HG02610 (cell line): ENCODE measurements around the gene TBC1D9B.
"Not testable (repeated sequence)": the region's sequence is repeated elsewhere in the genome, so short reads cannot be mapped to it uniquely, and the experiment has no call there.

Source experiments
- ATAC-seq: cut with Tn5 transposase; IDR thresholded peaks from one replicate; pipeline ENCODE4 v1.9.1; 2021; ENCODE audit warnings: mild to moderate bottlenecking, moderate library complexity; ENCODE audit not compliant: unreplicated experiment

TBC1D9B gene

DNA sequence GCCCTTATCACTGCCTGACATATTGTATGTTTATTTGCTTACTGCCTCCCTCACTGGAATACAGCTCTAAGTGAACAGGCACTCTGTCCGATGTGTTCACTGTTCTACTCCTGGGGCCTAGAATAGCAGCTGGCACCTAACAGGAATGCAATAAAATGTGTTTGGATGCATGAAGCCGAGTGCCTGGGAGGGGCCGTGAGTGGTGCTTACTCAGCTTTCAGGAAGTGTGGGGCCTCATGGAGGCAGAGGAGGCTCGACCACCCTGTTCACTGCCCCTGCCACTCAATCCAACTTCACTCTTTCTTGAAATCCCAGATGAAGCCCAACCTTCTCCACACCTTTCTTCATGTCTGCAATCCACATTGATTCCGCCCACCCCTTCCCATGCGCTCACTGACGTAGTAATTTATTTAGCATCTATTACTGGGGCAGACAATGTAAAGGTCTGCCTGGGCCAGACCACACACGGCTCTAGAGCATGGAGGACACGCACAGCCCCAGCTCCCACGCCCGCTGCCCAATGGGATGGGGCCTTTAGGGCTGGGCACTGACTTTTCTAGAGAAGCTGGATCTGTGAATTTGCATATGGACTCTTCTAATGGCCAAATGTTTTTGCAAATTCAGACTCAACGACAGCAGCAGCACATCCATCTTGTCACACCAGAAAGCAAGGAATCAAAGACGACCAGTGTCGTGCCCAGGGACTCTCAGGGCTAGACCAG lies 21.3 kb downstream of the TBC1D9B start:
- no peak for ATAC-seq

DNA sequence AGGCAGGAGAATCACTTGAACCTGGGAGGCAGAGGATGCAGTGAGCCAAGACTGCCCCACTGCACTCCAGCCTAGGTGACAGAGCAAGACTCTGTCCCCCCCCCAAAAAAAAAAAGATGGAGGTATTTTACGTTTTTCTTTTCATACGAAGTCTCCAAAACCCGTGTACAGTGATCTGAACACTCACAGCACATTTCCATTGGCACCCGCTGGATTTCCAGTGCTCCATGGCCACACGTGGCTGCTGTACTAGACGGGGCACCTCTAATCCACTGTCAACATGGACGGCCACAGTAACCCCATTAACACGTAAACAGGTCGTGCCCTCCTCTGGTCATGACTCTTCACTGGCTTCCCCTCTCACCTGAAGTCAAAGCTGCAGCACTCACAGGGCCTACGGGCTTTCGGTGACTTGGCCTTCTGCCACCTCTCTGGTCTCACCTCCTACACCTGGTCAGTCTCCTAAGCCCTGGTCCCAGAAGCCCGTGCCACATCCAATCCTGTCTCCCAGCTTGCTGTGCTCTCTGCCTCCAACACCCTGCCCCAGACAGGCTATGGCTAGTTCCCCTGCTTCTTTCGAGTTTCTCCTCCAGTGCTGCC lies 22.1 kb downstream of the TBC1D9B start:
- no peak for ATAC-seq

- no peak for ATAC-seq
These were observed 24.5 kb downstream of the TBC1D9B start for GRCh38 chr5:179883163-179883562.

DNA sequence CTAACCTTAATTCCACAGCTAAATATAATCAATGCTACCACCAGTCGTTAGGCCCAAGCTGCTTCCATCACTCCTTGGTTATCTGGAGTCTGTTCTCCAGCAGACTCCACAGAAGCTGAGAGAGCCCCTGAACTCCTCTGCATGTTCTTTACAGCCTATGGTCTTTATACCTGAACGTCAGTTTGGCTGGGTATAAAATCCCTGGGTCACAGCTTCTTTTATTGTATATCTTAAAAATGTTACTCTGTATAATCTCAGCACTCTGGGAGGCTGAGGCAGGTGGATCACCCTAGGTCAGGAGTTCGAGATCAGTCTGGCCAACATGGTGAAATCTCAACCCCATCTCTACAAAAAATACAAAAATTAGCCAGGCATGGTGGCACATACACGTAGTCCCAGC lies 25.4 kb downstream of the TBC1D9B start:
- no peak for ATAC-seq

DNA sequence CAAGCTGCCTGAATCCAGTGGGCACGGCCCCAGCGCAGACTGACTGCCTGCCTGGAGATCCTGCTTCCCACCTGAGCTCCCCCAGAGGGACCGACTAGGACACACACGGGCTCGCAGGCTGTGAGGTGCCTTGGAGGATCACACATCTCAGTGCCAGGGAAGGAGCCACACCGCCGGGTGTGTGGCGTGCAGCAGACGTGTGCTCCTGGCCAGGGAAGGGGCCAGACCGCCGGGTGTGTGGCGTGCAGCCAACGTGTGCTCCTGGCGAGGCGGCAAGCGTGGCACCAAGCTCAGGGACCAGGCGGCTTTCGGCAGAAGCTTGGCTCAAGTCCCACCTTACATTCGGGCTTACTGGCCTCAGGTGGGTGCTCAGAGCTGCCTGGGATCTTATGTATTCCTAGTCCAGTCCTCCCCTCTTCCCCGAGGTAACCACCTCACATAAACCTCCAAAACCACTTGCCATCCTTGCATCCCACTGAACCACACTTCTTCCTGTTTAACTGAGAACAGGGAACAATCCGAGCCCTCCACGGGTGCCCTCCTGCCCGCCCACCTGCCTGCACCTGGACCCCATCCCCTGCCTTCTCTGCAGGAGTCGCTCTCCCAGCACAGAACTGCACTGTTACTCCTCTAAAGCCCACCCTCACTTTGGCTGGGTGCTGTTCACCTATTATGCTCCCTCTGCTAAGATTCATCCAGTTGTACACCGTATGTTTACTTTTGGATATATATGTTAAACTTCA lies 26.7 kb downstream of the TBC1D9B start:
- no peak for ATAC-seq

GRCh38 chr5:179880066-179880650 lies 27.5 kb downstream of the TBC1D9B start:
- ATAC-seq: no peak

GRCh38 chr5:179879690-179880010 lies 28.0 kb downstream of the TBC1D9B start:
- ATAC-seq: no peak

DNA sequence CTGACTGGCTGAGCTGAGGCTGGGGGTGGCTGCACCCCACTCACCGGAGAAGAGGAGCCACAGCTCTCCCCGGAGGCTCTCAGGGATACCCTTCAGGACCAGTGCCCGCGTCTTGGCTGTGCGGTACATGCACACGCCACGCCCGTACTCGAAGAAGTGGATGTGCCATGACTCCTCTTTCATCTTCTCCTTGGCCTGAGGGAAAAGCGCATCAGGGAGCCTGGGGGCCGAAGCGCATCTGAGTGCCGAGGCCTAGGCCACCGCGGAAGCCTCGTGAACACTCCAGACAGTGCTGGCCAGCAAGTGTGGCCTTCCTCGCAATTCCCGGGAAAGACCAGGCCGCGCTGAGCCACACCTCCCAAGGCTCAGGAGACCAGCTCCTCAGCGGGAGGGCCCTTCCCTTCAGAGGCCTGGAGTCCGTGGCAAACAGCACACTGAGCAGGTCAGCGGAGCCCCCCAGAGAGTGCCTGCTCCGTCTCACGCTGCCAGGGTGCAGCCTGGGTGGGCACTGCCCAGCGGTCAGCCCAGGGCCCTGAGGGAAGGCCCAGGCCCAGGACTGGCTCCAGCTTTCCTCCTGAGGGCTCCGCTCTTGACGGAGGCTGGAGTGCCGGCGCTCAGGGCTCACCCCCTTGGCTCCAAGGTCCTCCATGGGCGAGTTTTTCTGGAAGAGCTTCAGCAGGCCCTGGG lies 28.6 kb downstream of the TBC1D9B start:
- ATAC-seq: no peak

DNA sequence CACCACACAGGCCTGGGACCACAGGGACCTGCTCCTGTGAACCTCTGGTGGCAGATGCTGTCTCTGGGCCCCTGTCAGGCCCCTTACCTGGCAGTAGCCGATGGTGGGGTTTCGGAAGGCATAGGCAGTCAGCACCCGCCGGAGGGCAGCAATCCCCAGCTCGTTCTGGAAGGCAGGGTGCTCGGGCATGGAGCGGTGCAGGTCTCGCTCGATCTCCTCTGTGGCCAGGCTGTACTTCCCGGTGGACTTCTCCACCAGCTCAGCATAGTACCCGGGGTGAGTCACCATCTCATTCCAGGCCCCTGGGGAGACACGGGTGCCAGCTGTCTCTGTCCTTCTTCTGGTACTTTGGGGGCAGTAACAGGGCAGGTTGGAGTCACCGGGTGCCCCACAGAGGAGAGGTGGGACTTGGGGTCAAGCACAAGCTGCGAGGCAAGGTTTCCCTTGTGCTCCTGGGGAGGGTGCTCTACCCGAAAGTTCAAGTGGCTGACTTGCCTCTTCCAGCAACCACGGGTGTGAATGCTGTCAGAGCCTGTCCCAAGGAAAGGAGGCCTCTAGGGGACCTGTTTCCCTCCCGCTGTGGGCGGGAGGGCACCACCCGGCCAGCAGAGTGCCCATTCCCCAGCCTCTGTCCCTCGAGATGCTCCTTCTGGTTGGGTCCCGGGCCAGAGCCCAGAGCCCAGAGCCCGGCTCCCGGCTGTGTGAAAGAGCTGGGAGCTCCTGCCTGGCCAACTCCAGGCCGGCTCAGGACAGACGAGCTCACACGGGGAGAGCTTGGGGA lies 29.3 kb downstream of the TBC1D9B start:
- no peak for ATAC-seq

- no peak for ATAC-seq
These were observed 31.1 kb downstream of the TBC1D9B start for GRCh38 chr5:179876610-179876952.

GRCh38 chr5:179875741-179876609 lies 31.7 kb downstream of the TBC1D9B start:
- no peak for ATAC-seq

DNA sequence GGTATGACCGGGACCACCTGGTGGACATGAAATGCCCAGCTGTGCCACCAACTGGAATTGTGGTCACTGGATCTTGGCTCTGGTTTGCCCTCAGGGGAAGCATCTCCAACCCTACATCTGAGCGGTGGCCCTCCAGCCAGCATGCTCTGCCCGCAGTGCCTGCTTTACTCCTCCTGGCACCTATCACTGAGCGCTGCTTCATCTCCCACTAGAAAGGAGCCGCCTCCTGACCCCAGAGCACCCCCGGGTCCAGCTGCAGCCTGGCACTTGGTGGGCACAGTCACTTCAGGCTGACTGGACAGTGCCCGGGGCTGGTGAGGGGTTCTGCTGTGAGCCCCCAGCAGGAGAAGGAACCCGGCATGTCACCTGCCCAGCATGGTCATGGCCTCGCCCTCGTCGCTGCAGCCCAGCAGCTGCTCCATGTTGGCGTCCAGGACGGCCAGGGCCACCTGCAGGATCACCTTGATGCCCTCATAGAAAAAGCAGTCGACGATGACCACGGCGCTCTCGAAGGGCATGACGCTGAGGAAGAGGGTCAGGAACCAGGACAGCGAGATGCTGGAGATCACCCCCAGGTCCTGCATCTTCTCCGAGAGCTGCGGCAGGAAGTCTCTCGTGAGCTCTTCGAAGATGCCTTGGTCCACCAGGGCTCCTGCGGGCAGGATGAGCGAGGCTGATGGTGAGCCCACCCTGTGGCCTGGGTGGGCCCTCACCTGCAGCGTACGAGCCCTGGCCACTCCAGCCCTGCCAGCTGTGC lies 33.0 kb downstream of the TBC1D9B start:
- ATAC-seq: no peak

- ATAC-seq: no peak
These were observed 33.6 kb downstream of the TBC1D9B start for GRCh38 chr5:179874136-179874535.

GRCh38 chr5:179873588-179874110 lies 34.0 kb downstream of the TBC1D9B start:
- no peak for ATAC-seq

DNA sequence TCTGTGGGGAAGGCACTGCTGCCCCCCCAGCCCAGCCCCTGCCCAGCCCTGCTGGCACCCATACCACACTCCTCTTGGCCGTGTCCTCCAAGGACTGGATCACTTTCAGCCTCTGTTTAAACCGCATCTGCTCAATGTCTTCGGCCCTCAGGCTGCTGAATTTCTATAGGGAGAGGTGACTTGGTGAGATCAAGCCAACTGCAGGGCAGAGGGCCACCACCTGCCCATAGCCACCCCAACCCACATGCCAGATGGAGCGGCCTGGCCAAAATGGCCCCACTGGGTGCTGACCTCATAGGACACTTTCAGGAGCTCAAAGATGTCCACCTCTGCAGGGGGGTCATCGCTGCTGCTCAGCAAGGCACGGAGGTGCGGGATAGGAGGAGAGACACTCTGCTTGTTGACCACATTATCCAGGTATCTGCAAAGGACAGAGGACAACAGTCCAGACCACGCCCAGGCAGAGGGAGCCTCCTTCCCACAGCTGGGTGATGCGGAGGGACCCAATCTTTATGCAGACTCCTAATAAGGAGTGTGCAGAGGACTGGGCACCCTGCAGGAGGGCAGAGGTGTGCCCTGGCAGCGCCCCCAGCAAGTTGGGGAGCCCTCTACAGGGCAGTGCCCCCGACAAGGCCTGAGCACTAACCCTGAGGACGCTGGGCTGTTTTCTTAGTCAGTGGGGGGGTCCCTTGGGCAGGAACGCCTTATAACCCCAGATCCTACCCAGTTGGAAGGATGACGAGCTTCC lies 34.7 kb downstream of the TBC1D9B start:
- no peak for ATAC-seq

DNA sequence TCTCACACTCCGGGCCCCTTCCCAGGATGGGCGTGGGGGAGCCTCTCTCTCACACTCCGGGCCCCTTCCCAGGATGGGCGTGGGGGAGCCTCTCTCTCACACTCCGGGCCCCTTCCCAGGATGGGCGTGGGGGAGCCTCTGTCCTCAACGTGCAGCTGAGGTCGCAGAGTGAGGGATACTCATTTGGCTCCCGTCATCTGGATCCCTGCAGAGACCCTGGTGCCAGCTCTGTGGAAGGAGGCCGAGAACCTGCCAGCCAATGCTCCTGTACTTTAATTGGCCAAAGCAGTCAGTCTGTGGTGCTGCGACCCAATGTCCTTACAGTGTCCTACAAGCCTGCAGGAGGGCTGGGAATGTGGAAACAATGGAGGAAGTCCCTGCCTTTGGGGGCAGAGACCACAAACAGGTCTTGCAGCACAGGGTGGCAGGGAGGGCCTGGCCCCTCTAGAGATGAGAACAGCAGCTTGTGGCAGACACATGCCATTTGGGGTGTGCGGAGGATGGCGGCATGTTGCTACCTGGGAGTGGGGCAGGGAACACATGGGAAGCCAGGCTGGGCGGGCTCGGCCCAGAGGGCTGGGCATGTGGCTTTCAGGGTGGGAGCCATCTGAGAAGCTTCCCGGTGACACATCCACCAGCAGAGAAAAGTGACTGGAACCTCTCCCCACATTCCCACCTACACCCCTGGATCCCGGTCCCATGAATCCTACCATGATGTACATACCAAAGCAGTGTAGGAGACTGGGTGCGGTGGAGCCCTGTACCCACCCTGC lies 35.5 kb downstream of the TBC1D9B start:
- ATAC-seq: no peak

DNA sequence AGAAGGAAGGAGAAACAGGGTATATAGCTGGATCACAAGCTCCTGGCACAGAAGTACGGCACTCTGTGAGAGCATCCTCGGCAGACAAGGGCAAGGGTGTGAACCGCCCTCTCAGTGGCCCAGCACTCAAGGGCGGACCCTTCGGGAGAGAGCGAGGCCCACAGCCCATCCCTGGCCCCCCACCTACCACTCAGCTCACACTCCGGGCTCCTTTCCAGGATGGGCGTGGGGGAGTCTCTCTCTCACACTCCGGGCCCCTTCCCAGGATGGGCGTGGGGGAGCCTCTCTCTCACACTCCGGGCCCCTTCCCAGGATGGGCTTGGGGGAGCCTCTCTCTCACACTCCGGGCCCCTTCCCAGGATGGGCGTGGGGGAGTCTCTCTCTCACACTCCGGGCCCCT lies 36.2 kb downstream of the TBC1D9B start:
- ATAC-seq: not testable (repeated sequence)
